Fibroblast of the conjunctiva (primary cell): ENCODE results near the gene ARHGAP23.
"Not testable (repeated sequence)": the region's sequence is repeated elsewhere in the genome, so short reads cannot be mapped to it uniquely, and the experiment has no call there.

ENCODE experiments used
- DNase-seq: peaks from one replicate; pipeline ENCODE4 v3.0.0-alpha.2; 2010; ENCODE audit warnings: low read depth

The ARHGAP23 gene

DNA sequence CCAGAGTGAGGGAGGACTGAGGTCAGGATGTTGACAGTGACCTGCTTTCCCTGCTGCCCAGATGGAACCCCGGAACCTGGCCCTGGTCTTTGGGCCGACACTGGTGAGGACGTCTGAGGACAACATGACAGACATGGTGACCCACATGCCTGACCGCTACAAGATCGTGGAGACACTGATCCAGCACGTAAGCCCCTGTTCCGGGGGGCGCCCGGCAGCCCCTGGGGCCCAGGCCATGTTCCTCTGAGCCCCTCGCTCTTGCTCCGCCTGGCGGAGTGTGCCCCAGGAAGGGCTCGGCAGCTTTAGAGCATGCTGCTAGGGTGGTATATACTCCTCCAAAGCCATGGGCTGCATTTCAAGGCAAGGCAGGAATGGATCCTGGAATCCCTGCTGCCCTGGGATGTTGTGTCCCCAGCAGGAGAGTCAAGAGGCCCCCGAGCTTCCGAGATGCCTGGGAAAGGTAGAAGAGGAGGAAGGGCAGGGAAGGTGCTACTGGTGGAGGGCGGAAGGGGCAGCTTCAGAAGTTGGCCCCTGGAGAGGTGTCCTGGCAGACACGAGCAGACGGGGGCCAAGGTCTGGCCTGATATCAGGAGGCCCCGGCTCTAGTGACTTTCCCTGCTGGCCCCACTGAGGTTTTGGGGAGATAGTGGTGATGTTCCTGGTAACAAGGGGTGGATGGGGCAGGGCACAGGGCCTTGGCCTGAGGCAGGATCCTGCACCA, 63.2 kb downstream of the ARHGAP23 start:
- DNase-seq: not testable (repeated sequence)

DNA sequence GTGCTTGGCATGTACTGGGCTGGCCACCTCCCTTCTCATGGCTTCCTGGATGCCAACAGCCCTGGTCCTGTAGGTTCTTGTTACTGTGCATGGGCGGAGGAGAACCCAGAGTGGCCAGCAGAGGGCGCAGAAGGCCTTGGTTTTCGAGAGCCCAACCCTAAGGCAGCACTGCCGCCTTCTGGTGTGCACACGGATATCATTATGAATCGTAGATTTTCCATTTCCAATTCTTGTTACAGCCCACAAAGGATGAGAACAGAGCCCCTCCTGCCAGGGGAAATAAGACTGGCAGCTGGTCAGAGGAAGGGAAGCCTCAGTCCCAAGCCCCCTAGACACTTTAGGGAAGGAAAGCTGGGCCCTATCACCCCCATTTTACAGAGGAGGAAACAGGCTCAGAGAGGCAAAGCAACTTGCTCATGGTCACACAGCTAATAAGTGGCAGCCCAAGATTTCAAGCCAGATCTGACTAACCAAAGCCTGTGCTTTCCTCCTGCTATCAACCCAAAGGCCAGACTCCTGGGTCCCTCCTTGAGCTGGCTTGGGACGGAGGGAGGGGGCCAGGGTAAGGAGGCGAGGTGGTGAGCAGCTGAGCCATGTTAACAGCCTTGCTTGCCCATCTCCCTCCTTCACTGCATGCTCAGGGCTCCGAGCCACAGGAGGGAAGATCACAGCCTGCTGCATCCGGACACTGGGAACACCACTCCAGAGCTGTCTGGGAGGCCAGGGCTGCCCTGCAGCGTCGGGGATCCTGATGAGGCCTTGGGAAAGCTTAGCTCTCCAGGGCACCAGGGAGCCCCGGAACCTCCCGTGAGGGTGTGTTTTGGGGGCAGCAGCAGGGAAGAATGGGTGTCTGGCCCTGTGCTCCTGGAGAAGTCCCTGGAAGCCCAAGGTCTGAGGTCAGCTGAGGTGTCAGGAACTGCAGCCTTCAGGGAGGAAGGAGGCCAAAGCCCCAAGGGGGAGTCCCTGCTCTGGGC, 64.1 kb downstream of the ARHGAP23 start:
- DNase-seq: peak; percentile 78

- DNase-seq: not testable (repeated sequence)
Measured at GRCh38 chr17:38494152-38494551, 65.9 kb downstream of the ARHGAP23 start.

DNA sequence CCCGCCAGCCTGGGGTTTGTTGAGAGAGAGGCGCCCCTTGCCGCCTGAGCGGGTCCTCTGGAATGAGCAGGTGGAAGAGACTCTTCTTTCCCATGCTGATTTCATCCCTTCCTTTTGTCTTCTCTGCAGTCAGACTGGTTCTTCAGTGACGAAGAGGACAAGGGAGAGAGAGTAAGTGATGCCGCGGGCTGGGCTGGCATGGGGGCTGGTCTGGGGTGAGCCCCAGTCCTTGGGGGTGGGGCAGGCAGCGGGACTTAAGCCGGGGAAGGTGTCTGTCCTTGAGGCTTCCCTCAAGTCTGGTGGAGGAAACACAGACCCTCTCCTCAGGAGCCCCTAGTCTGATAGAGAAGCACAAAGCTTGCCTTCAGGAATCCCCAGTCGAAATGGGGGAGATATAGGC, 69.4 kb downstream of the ARHGAP23 start:
- DNase-seq: not testable (repeated sequence)

GRCh38 chr17:38498353-38498752, 70.1 kb downstream of the ARHGAP23 start:
- DNase-seq: no peak

DNA sequence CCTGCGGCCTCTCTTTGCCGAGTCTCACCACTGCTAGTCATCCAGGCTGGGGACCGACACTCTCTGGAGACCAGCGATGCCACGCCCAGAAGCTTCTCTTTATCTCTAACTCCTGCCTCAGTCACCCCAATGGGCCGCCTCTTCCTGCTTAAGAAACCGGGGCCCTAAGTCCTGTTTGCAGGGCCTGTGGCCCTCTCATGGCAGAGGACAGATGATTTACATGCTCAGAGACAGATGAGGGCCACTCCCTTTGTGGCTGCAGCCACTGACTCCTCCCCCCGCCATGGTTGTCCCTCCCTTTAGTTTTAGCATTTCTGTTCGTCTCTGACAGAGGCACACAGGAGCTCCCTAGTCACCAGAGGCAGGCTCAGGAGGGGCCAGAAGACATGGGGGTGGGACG, 71.0 kb downstream of the ARHGAP23 start:
- DNase-seq: not testable (repeated sequence)

DNA sequence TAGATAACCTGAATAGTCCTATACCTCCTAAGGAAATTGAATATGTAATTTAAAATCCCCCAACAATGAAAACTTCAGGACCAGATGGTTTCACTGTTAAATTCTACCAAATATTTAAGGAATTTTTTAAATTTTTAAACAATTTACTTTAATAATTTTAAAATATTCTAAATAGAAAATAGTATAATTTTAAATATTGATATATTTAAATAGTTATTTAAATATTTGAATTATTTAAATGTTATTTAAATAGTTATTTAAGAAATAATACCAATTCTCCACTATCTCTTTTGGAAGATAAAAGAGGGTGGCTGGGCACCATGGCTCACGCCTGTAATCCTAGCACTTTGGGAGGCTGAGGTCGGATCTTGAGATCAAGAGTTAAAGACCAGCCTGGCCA, 73.5 kb downstream of the ARHGAP23 start:
- not testable (repeated sequence) for DNase-seq

DNA sequence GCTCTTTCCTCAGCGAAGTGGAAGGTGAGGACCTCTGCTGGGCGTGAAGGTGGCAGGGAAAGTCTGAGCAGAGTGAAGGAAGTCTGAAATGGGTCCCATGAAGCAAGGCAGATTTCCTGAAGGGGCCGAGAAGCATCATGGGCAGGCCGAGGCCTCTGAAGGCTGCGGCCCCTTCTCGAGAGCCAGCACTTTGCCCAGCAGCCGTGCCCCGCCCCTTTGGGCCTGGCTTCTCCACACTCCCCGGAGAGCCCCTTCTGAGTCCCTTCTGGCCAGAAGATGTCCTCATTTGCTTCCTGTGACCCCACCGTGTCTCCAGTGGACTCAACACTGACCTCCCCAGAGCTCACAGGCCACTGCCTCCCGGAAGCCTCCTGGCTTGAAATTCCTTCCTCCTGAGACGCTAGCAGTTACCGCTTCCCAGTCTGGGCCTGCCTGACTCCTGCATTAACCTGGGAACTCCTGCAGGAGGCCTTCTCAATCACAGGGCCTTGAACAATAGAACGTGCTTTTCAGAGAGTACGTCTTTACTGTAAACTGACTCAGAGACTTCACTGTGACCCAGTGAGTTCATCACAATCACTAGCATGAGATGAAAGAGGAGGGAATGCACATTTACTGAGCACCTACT, 75.1 kb downstream of the ARHGAP23 start:
- DNase-seq: not testable (repeated sequence)

DNA sequence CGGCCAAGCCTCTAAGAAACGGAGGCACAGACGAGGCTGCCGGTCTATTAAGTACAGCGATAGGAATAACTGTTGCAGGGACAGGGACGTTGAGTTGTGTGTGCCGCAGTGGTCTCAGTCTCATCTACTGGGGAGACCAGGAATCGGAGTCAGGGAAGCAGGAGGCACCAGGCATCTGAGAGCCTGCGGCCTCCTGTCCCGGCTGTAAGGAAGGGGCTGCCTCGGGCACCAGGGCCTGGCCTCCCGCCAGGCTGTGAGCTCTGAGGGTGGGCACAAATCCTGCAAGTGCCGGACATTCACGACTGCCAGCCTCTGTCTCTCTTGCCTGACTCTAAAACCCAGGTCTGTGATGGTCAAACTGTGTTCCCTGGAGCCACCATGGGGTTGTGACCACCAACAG, 76.0 kb downstream of the ARHGAP23 start:
- no peak for DNase-seq

GRCh38 chr17:38507436-38507835, 79.2 kb downstream of the ARHGAP23 start:
- no peak for DNase-seq

DNA sequence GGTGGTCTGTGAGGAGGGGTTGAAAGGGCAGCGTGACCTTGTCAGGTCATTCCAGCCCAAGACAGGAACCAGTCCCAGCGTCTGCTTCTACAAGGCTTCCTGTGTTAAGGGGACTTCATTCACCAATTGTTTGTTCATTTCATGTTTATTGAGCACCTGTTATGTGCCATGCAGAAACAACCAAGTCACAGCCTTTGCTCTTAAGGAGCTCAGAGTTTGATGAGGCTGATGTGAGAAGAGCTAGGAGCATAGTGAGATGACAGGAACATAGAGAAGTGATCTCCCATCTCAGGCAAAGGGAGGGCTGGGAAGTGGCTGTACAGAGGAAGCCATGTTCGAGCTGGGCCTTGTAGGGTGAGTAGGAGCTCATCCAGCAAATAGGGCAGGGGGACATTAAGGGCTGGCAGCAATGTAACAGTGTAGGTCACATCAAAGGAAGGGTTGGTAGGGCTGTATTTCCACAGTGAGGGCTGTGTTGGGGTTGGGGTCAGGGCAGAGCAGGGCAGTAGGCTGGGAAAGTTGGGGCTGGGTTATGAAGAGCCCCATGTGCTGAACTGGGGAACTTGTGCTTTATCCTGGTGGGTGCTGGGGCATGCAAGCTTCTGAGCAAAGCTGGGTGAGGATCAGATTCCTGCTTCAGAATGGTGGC, 79.8 kb downstream of the ARHGAP23 start:
- no peak for DNase-seq

- no peak for DNase-seq
Measured at GRCh38 chr17:38508570-38508950, 80.3 kb downstream of the ARHGAP23 start.

- DNase-seq: peak; percentile 93
Measured at GRCh38 chr17:38508954-38509771, 80.9 kb downstream of the ARHGAP23 start.

GRCh38 chr17:38509772-38510420, 81.6 kb downstream of the ARHGAP23 start:
- DNase-seq: no peak

DNA sequence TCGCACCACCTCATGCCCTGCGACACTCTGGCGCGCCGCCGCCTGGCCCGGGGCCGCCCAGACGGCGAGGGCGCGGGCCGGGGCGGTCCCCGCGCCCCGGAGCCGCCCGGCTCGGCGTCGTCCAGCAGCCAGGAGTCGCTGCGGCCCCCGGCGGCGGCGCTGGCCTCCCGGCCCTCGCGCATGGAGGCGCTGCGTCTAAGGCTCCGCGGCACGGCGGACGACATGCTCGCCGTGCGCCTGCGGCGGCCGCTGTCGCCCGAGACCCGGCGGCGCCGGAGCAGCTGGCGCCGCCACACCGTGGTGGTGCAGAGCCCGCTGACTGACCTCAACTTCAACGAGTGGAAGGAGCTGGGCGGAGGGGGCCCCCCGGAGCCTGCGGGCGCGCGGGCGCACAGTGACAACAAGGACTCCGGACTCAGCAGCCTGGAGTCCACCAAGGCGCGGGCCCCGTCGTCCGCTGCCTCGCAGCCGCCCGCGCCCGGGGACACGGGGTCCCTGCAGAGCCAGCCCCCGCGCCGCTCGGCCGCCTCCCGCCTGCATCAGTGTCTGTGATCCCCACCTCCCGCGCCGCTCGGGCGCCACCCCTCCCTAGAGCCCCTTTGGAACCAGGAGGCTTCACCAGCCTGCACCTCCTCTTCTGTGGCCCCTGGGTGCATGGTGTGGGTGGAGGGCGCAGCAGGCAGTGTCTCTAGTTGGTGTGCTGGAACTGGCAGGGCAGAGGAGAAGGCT, 82.3 kb downstream of the ARHGAP23 start:
- no peak for DNase-seq

- no peak for DNase-seq
Measured at GRCh38 chr17:38511150-38512108, 83.2 kb downstream of the ARHGAP23 start.

DNA sequence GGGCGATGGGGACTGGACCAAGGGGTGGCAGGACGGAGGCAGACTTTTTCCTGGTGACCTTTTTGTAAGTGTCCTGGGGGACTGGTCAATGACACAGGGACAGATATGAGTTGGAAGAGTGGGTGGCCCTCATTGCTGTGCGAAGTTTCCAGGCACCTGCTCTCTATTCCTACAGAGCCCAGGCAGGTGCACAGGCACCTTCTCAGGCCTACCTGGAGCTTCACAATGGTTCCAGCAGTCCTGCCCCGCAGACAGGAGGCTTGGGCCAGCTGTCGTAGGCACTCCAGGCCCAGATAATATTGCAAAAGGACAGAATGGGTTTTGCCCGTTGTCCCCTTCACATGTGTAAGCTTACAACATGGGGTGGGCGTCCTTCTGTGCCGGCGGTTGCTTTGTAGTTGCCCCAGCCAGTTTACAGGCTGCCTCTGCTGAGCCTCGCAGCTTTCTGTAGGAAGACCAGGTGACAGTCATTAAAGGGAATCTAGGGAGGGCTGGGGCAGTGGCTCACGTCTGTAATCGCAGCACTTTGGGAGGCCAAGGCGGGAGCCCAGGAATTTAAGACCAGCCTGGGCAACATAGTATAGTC, 84.3 kb downstream of the ARHGAP23 start:
- no peak for DNase-seq

DNA sequence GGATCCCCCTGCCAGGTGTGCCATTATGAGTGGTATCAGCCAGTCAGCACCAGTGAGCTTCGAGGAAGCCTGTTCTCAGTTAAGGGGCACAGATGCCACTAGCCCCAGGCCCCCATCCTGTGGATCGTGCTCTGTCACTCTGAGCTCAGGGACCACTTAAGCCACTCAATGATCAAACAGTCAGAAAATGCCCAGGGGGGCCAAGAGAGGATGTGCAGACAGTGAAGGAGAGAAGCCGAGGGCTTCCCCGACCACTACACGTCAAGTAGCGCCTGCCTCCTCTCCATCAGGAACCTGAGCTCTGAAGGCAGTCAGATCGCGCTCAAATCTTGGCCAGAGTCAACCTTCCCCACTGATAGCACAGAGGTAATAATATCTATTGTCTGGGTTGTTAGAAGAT, 98.3 kb downstream of the ARHGAP23 start:
- DNase-seq: not testable (repeated sequence)
